H1 (cell line): Measurements from ENCODE around the gene LARP4. TPM values are rescaled to one million over a fixed set of nuclear protein-coding genes. Genes with fewer than 3 reads are reported as not detected.

ENCODE experiments used
- CTCF ChIP-seq, 3 experiments: IDR thresholded peaks; 1 replicate in 2 of 3; 2 replicates in 1 of 3; pipeline versions ENCODE4 v1.5.1 to v1.6.1; 2011; ENCODE audit warnings: low read length in 3 of 3, mild to moderate bottlenecking in 3 of 3, inconsistent platforms in 2 of 3, low read depth in 1 of 3, moderate library complexity in 1 of 3; ENCODE audit not compliant: insufficient read depth in 1 of 3; ENCODE audit errors: control extremely low read depth in 1 of 3
- polyA plus RNA-seq, 7 experiments: library from polyadenylated mRNA; depleted of rRNA in 3 of 7; stranded (reverse) in 5 of 7; unstranded in 2 of 7; fragments of >200 nt in 5 of 7; fragments of 200-250 nt in 2 of 7; gene quantifications; 1 replicate in 5 of 7; 2 replicates in 1 of 7; 4 replicates in 1 of 7; pipeline versions ENCODE4 v1.2.1 to v1.2.3, GENCODE V29; 2011 to 2013; ENCODE audit warnings: missing spikeins in 2 of 7, mixed read lengths in 2 of 7
- total RNA-seq: library from RNA; stranded (reverse); fragmentation: NEBNext Ultra II Directional; extraction: Animal tissue kit (Norgen Biotek cat#: 25700); gene quantifications from 2 replicates; pipeline ENCODE4 v1.2.1, GENCODE V29; 2021

LARP4 gene
- total and polyA plus RNA-seq, 2 of the 8 experiments (the other 6 are each of a cell fraction or from before 2014, with no cell fraction given) = 12.8 to 93.9 TPM

- peak; percentile 85 to 99 (median 93) for TF ChIP-seq CTCF (IDR thresholded peaks at IDR 0.05; ENCODE audit: control extremely low read depth in 1 of 3, insufficient read depth in 1 of 3, low read depth in 1 of 3, low read length in 3 of 3)
Observed at GRCh38 chr12:50504798-50505674, 104.4 kb downstream of the LARP4 start, which contains the start of gene DIP2B (continued).
